Hepatocyte (in vitro differentiated cells): ENCODE results near the gene CPHXL2. TPM values are rescaled to one million over a fixed set of nuclear protein-coding genes. Genes with fewer than 3 reads are reported as not detected.

Experiments used
- DNase-seq: peaks from one replicate; pipeline ENCODE4 v3.0.0-alpha.2; 2016; ENCODE audit warnings: low spot score
- H2AFZ ChIP-seq: fragments of 200-600 bp; sonication (generic); 2 replicates; pipeline ENCODE4 v1.6.0; 2016; ENCODE audit warnings: antibody characterized with exemption, mild to moderate bottlenecking
- H3K27ac ChIP-seq: fragments of 200-600 bp; sonication (generic); 2 replicates; pipeline ENCODE4 v1.5.1; 2016; ENCODE audit warnings: mild to moderate bottlenecking
- H3K27me3 ChIP-seq: fragments of 200-600 bp; sonication (generic); 2 replicates; pipeline ENCODE4 v1.6.1; 2016
- H3K36me3 ChIP-seq: fragments of 200-600 bp; sonication (generic); replicated peaks from 2 replicates; pipeline ENCODE4 v1.5.1; 2016; ENCODE audit warnings: low read depth; ENCODE audit not compliant: insufficient read depth
- H3K4me1 ChIP-seq: fragments of 200-600 bp; sonication (generic); 2 replicates; pipeline ENCODE4 v1.5.1; 2016; ENCODE audit warnings: mild to moderate bottlenecking, moderate library complexity; ENCODE audit not compliant: insufficient read depth
- H3K4me2 ChIP-seq: fragments of 200-600 bp; sonication (generic); 2 replicates; pipeline ENCODE4 v1.6.0; 2016
- H3K4me3 ChIP-seq: fragments of 200-600 bp; sonication (generic); 2 replicates; pipeline ENCODE4 v1.5.1; 2016; ENCODE audit warnings: mild to moderate bottlenecking
- H3K79me2 ChIP-seq: fragments of 200-600 bp; sonication (generic); 2 replicates; pipeline ENCODE4 v1.6.0; 2017; ENCODE audit warnings: mild to moderate bottlenecking
- H3K9me2 ChIP-seq: fragments of 200-600 bp; sonication (generic); replicated peaks from 2 replicates; pipeline ENCODE4 v1.6.0; 2017; ENCODE audit warnings: mild to moderate bottlenecking; ENCODE audit not compliant: insufficient read depth
- H3K9me3 ChIP-seq: fragments of 200-600 bp; sonication (generic); 2 replicates; pipeline ENCODE4 v1.5.1; 2016; ENCODE audit warnings: low read depth, mild to moderate bottlenecking
- H4K20me1 ChIP-seq: fragments of 200-600 bp; sonication (generic); 2 replicates; pipeline ENCODE4 v1.6.0; 2016; ENCODE audit warnings: mild to moderate bottlenecking; ENCODE audit not compliant: insufficient read depth, poor library complexity, severe bottlenecking
- CTCF ChIP-seq: fragments of 200-600 bp; sonication (generic); IDR thresholded peaks from 2 replicates; pipeline ENCODE4 v1.5.1; 2016; ENCODE audit warnings: antibody characterized with exemption, mild to moderate bottlenecking; ENCODE audit not compliant: poor library complexity
- EZH2 ChIP-seq: fragments of 200-600 bp; sonication (generic); IDR thresholded peaks from 2 replicates; pipeline ENCODE4 v1.6.1; 2016; ENCODE audit warnings: antibody characterized with exemption, mild to moderate bottlenecking, borderline replicate concordance
- EZH2phosphoT487 ChIP-seq: fragments of 200-600 bp; sonication (generic); IDR thresholded peaks from one replicate; pipeline ENCODE4 v1.6.1; 2018; ENCODE audit warnings: antibody characterized with exemption, mild to moderate bottlenecking, low read depth, moderate library complexity; ENCODE audit not compliant: unreplicated experiment, severe bottlenecking
- WGBS: methylation state at CpG from one replicate; pipeline ENCODE4 v1.1.6; 2016; ENCODE audit warnings: low lambda C conversion rate; ENCODE audit errors: missing lambda C conversion rate; 5-methylcytosine and 5-hydroxymethylcytosine counted together
- polyA plus RNA-seq: library from polyadenylated mRNA; unstranded; fragments of >200 nt; fragmentation: Nextera tagmentation; extraction: Ambion mirVana; gene quantifications from 2 replicates; pipeline ENCODE4 v1.2.1, GENCODE V29; 2016
- total RNA-seq: library from RNA; depleted of rRNA; stranded (reverse); fragments of >200 nt; gene quantifications from 2 replicates; pipeline ENCODE4 v1.2.3, GENCODE V29; 2014

CPHXL2 gene
- not detected in 2 replicates for total RNA-seq
- polyA plus RNA-seq = not detected in 2 replicates

- TF ChIP-seq EZH2 = no peak
- TF ChIP-seq CTCF = no peak
- no peak for TF ChIP-seq EZH2phosphoT487
- H3K4me3 ChIP-seq = no peak within 1 kb of the TSS
- no peaks in the 10 kb centered on the region for H3K9me2 ChIP-seq
- no peaks in the 10 kb centered on the region for H3K9me3 ChIP-seq
- no peak within 1 kb of the TSS for H3K27ac ChIP-seq
- H4K20me1 ChIP-seq = no peaks in the 10 kb centered on the region
- no peaks in the 10 kb centered on the region for H3K79me2 ChIP-seq
- DNase-seq = no peak
- WGBS = 94% methylated on average over 4 of the region's 4 CpGs
- H3K4me1 ChIP-seq = peaks cover 4% of the 10 kb centered on the region
- H3K27me3 ChIP-seq = no peaks in the 10 kb centered on the region
- no peak within 1 kb of the TSS for H2AFZ ChIP-seq
- H3K36me3 ChIP-seq = no peaks in the 10 kb centered on the region
- H3K4me2 ChIP-seq = no peak within 1 kb of the TSS
These were observed at the start of gene CPHXL2 for GRCh38 chr16:75676909-75677308. CPHXL2 (minus strand) TSS chr16:75677009; CDS start chr16:75676999, 10 bp downstream.

- TF ChIP-seq CTCF (no peak), EZH2 (no peak), EZH2phosphoT487 (no peak)
- H3K36me3 ChIP-seq = no peaks in the 10 kb centered on the region
- H4K20me1 ChIP-seq = no peaks in the 10 kb centered on the region
- no peak within 1 kb of the TSS for H3K4me2 ChIP-seq
- H3K4me3 ChIP-seq = no peak within 1 kb of the TSS
- H3K4me1 ChIP-seq = peaks cover 7% of the 10 kb centered on the region
- no peaks in the 10 kb centered on the region for H3K79me2 ChIP-seq
- no peaks in the 10 kb centered on the region for H3K9me3 ChIP-seq
- no peaks in the 10 kb centered on the region for H3K9me2 ChIP-seq
- H3K27me3 ChIP-seq = no peaks in the 10 kb centered on the region
- H3K27ac ChIP-seq = no peak within 1 kb of the TSS
- WGBS = 95% methylated on average over 5 of the region's 5 CpGs
- no peak for DNase-seq
- H2AFZ ChIP-seq = no peak within 1 kb of the TSS
These were observed 49.6 kb upstream of the CPHXL2 start, which contains the start of gene CPHXL for GRCh38 chr16:75726390-75726789. CPHXL (minus strand) TSS chr16:75726490; CDS start chr16:75726442, 48 bp downstream.

GRCh38 chr16:75718452-75718851, 41.6 kb upstream of the CPHXL2 start:
- Histone ChIP-seq H3K79me2 (no peaks in the 10 kb centered on the region), H4K20me1 (no peaks in the 10 kb centered on the region), H3K27me3 (no peaks in the 10 kb centered on the region), H2AFZ (no peak overlapping the region), H3K36me3 (no peaks in the 10 kb centered on the region), H3K4me3 (no peak overlapping the region), H3K9me3 (no peaks in the 10 kb centered on the region), H3K4me2 (no peak overlapping the region), H3K27ac (no peak overlapping the region), H3K4me1 (no peaks in the 10 kb centered on the region), H3K9me2 (no peaks in the 10 kb centered on the region)
- 83% methylated on average over 4 of the region's 4 CpGs for WGBS
- no peak for DNase-seq
- no peak for TF ChIP-seq EZH2
- no peak for TF ChIP-seq CTCF
- no peak for TF ChIP-seq EZH2phosphoT487

GRCh38 chr16:75714661-75715060, 37.9 kb upstream of the CPHXL2 start:
- Histone ChIP-seq H3K4me2 (no peak overlapping the region), H3K4me1 (no peaks in the 10 kb centered on the region), H4K20me1 (no peaks in the 10 kb centered on the region), H3K79me2 (no peaks in the 10 kb centered on the region), H2AFZ (no peak overlapping the region), H3K9me2 (no peaks in the 10 kb centered on the region), H3K27ac (no peak overlapping the region), H3K36me3 (no peaks in the 10 kb centered on the region), H3K9me3 (no peaks in the 10 kb centered on the region), H3K4me3 (no peak overlapping the region), H3K27me3 (no peaks in the 10 kb centered on the region)
- DNase-seq = no peak
- no peak for TF ChIP-seq EZH2
- TF ChIP-seq CTCF = no peak
- TF ChIP-seq EZH2phosphoT487 = no peak
